Bone marrow (tissue), 2 donors: ENCODE data around the gene HDHD3.
"Not testable (repeated sequence)": the region's sequence is repeated elsewhere in the genome, so short reads cannot be mapped to it uniquely, and the experiment has no call there.

Source experiments
- DNase-seq, 2 donors: peaks; one replicate each; lab custom pipeline; 2025; lab: John Stamatoyannopoulos, UW

The HDHD3 gene, protein sequence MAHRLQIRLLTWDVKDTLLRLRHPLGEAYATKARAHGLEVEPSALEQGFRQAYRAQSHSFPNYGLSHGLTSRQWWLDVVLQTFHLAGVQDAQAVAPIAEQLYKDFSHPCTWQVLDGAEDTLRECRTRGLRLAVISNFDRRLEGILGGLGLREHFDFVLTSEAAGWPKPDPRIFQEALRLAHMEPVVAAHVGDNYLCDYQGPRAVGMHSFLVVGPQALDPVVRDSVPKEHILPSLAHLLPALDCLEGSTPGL

DNA sequence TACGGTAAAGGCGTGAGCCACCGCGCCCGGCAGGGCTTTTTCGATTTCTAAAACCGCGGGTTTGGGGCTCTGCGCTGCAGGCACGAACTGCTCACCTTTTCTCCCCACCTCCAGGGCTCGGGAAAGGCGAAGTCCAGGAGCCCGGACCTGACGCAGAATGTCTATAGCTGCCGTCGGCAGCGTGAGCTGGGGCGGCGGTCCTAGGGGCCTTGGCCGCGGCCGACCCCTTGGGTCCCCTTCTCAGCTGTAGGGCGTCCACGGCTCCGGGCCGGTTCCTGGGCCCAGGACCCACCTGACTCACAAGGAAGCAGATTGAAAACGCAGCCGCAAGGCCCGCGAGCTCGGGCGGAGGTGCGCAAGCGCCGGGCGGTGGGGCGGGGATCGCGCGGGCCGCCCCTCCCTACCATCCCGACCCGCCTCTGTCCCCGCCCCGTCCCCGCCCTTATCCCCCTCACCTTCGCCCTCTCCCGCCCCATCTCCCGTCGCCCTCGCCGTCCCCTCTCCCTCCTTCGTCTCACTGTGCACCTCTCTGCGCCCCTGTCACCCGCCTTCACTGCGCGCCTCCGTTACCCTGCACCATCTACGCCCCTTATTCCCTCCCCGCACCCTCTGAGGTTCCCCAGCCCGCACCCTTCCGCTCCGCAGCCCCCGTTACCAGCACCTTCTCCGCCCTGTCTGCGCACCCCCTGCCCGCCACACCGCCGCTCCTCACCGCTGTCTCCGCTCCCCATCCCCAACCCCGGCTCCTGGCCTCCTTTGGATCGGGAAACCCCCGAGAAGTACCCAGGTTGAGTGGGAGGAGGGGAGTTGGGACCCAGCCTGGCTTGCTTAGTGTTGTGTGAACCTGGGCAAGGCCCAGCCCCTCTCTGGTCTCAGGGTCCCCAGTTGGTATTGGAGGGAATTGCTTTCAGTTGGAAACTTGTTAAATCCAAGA is at the start of gene HDHD3:
TSS of gene HDHD3 (minus strand) at position 353 of the 934 bp plus-strand sequence. CDS start 2,632 bp downstream, outside the sequence.
- DNase-seq: peak; percentile 27 to 48

DNA sequence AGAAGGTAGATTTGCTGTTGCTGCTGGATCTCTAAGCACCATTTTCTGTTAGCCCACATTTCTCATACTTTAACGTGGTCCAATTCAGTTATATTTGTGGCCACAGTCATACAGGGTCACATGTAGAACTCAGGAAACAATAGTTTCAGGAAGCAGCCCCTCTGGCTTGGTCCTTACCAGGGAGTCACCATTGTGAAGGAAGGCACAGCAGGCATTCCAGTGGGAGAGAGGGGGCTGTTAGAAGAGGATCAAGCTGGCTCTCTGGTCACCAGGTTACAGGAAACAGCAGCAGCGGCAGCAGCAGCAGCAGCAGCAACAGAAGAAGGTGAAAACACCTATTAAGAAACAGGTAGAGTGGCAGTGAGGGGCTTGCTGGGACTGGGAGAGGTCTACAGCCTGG is 48.3 kb upstream of the HDHD3 start:
- no peak for DNase-seq

DNA sequence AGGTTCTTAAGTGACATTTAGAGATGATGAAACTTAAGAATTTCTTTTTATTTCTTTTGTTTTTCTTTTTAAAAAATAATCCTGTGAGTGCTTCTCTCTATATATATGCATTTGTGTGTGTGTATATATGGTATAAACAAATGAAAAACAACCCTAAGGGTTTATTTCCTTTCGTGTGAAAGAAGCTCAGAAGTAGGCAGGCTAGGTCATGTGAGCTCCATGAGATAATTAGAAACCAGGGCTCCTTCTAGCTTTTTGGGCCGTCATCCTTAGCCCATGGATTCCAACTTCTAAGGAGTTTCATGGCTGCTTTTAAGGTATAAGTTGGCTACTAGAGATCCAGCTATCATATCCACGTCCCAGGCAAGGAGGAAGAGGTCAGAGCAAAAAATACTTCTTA is 44.9 kb upstream of the HDHD3 start:
- no peak for DNase-seq

DNA sequence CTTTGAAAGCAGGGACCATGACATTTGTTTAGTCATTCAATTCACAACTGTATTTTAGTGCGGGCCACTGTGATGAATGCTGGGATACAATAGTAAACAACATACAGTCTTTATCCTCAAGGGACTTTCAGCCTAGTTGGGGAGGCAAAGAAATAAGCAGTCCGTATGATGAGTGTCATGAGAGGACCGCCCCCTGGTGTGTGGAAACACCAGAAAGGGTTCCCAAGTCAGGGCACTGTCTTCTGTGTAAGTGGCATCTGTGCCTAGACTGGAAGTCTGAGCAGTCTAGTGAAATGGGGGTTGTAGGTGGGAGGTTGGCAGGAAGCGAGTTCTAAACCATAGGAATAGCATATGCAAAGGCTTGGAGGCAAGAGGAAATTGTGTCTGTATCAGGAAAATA is 40.6 kb upstream of the HDHD3 start:
- no peak for DNase-seq

DNA sequence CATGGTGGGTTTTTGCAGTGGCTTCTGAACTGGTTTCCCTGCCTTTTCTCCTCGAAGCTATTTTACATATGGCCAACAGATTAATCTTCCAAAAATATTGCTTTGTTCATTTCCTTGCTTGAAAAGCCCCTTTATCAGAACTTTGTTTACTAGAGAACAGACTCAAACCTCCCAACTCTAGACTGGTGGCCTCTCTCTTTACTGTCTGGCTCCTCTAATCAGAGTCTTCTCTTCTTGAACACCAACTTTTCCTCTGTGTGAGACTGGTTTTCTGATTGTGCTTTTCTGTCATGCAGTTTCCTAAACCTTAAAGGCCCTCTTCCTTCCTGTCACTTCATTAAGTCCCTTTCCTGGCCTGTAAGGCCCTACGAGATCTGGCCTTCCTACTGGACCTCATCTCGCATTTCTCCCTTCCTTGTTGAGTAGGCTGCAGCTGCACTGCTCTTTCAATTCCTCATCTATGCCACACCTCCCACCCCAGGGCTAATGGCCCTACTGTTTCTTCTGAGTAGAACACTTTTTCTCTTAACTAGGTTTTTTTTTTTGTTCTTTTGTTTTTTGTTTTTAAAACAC is 39.4 kb upstream of the HDHD3 start:
- DNase-seq: peak in 1 of 2 donors; percentile 25

DNA sequence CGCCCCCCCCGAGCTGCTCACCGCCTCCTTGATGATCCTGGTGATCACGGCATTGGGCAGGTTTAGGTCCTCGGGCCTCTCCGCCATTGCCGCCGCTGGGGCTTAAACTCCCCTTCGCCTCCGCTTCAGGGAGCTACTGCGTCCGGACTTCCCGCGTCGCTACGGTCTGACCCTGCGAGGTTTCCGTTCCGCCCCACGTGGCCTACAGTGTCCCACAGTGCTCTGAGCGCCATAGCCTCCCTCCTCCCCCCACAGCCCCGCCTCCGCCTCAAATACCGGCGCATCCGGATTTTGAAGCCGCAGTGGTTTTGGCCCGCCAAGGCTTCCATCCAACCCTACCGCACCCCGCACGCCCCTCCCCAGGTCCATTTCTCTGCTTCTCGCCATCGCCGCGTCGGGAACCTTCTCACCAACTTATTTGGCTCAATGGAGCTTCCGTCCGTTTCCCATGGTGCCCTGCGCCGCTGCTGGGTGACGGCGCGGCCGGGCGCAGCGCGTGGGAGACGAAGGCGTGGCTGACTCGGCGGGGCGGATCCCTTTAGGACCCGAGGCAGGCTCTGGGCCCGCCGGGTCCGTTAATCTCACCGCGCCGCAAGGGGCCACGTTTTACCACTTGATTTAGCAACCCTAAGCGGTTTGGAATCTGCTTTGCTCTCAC is 33.5 kb upstream of the HDHD3 start, which contains the start of the genes C9orf43 and POLE3:
TSS of gene C9orf43 (plus strand) at position 541 of the 658 bp plus-strand sequence. CDS start 2,747 bp downstream, outside the sequence.
TSS of gene POLE3 (minus strand) at position 469 of the 658 bp plus-strand sequence. CDS start at position 87, 382 bp downstream.
- peak; percentile 92 to 99 for DNase-seq

DNA sequence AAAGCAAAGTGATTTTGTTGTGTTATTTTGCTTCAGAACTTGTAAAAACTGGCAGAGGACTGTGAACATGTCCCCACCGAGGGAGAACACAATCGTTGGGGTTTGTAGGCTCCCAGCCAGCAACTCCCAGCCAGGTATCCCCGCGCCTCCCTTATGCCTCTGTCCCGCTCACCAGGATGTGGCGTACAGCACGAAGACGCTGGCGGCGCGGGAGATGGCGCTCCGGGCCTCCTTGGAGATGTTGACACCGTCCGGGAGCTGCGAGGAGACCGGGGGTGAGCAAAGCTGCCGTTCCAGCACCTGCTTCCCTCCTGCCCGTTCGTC is 33.1 kb upstream of the HDHD3 start:
- no peak for DNase-seq

DNA sequence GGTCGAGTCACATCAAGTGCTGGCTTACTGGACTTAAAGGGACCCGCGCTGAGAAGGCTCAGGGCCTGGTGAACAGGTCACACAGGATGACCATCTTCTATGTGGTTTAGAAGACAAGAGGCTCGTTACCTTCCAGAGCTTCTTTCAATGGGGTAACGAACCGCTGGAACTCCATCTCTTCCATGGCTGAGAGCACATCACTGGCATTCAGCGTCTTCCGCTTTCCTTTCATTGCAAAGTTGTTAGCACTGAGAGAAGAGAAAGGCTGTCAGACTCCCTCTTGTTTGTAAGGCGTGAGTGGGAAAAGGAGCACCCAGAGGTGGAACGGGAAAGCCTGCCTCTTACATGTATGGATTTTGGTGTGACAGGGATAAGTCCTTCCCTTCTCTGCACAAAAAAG is 32.7 kb upstream of the HDHD3 start:
- DNase-seq: no peak

GRCh38 chr9:113406873-113407511 is 30.2 kb upstream of the HDHD3 start:
- DNase-seq: peak; percentile 6 to 52

- DNase-seq: not testable (repeated sequence)
These were observed 29.6 kb upstream of the HDHD3 start for GRCh38 chr9:113406353-113406752.

DNA sequence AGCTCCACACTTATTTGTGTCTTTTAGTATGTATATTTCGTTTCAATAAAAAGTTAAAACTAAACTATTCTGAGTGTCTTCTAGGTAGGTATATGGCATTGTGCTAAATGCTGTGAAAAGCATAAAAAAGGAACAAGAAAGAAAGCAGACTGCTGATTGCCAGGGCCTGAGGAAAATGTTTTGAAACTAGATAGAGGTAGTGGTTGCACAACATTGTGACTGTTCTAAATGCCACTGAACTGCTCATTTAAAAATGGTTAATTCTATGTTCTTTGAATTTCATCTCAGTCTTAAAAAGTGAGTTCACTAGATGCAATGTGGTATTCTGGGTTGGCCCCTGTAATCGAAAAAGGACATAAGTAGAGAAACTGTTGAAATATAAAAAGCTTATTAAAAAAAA is 26.9 kb upstream of the HDHD3 start:
- DNase-seq: peak in 1 of 2 donors; percentile 57

GRCh38 chr9:113401027-113401792 is 24.4 kb upstream of the HDHD3 start, which contains the start of gene ALAD:
Gene ALAD (minus strand): TSS chr9:113401284. CDS start chr9:113393559, 7,725 bp downstream.
- DNase-seq: peak; percentile 89 to 96

DNA sequence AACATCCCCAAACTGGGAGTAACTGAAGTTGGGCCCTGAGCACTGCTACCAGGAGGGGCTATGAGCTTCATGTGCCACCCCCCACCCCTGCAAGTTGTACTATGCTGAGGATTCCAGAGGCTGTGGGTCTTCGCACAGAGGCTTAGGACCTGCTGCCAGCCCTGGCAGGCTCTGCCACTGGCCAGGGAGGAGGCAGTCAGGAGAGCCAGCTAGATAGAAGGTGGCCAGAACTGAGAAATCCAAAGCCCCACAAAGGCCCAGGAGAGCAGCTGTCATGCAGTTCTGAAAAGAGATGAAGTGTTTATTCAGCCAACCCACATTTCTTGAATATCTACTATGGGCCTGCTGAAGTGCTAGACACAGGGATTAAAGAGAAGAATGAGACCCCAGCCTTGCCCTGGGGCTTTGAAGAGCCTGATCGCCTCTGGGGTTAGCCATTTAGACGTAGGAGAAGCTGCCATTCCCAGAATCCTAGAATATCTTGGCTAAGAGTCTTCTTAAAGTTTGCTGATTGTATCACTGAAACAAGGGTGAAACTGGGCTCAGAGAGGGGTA is 22.9 kb upstream of the HDHD3 start:
- DNase-seq: no peak

GRCh38 chr9:113398796-113399195 is 22.0 kb upstream of the HDHD3 start:
- DNase-seq: no peak

- DNase-seq: no peak
These were observed 20.4 kb upstream of the HDHD3 start for GRCh38 chr9:113397203-113397631.

DNA sequence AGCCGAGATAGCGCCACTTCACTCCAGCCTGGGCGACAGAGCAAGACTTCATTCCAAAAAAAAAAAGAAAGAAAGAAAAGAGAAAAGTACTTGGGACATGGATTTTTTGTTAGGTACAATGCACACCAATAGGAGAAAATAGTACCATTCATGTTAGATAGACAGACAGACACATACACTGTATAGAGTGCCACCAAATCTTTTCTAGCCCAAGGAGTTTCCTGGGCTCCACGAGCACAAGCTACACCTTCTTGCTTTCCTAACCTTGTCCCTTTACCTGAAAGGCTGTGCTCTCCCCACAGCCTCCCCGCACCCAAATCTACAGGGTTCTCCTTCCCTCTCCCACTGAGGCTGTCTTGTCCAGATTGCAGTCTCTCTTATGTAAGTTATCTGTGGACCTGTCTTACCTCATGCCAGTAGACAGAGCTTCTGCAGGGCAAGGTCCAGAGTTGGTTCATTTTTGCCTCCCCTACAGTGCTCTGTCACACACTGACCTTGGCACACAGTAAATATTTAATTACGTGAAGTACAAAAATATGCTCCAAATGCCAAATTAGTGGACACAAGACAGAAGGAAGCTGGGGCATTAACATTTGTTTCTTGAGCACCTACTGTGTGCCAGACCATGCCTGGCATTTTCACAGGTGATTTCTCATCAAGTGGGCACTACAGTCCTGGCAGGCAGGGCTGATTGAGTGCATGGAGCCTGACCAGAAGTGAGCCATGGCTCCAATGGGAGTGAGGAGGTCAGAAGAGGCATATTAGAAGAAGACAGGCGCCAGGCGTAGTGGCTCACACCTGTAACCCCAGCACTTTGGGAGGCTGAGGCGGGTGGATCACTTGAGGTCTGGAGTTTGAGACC is 18.4 kb upstream of the HDHD3 start:
- DNase-seq: no peak

GRCh38 chr9:113393281-113393680 is 16.5 kb upstream of the HDHD3 start:
- DNase-seq: no peak

DNA sequence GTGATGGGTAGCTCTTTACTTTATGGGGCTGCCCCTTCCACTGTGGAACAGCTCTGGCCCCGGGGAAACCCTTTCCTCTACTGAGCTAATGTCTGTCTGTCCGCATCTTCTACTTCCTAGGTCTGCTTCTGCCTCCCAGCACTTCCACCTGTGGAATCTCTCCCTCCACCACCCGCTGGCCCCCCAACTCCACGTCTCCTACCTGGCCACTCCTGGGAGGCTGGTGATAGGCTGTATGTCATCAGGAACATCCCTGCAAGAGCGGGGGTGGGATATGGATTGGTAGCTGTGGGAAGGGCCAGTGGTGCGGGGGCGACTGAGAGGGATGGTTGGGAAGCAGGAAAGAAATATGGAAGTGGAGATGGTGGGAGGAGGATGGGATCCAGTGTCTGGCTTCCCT is 15.1 kb upstream of the HDHD3 start:
- no peak for DNase-seq

DNA sequence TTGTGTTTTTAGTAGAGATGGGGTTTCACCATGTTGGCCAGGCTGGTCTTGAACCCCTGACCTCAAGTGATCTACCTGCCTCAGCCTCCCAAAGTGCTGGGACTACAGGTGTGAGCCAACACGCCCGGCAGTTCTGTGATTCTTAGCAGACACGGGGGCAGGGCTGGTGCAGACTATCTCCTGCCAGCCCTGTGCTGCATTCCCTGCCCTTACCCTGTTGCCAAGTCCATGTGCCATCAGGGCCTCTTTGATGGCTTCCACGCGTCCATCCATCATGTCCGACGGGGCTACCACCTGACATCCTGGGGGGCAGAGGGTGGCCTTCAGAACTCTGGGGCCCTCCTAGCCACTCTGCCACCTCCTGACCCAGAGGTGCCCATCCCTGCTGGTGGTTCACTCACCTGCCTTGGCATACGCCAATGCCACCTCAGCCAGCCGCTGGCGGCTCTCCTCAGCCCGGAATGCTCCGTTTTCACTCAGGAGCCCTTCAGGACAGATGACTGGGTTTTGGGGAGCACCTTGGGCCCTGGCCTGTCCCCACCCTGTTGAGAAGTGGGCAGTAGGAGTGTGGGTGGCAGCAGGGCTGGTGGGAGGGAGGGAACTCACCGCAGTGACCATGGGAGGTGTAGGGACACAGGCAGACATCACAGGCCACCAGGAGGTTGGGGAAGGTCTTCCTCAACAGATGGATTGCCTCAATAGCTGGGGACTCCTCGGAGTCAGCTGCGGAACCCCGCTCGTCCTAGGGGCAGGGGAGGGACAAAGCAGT is 13.6 kb upstream of the HDHD3 start:
- no peak for DNase-seq
